HG03064 (cell line): ENCODE results near the gene PCDH17.

Source experiments
- ATAC-seq: cut with Tn5 transposase; IDR thresholded peaks from one replicate; pipeline ENCODE4 v1.9.1; 2021; ENCODE audit warnings: low read depth; ENCODE audit not compliant: unreplicated experiment

The PCDH17 gene, protein sequence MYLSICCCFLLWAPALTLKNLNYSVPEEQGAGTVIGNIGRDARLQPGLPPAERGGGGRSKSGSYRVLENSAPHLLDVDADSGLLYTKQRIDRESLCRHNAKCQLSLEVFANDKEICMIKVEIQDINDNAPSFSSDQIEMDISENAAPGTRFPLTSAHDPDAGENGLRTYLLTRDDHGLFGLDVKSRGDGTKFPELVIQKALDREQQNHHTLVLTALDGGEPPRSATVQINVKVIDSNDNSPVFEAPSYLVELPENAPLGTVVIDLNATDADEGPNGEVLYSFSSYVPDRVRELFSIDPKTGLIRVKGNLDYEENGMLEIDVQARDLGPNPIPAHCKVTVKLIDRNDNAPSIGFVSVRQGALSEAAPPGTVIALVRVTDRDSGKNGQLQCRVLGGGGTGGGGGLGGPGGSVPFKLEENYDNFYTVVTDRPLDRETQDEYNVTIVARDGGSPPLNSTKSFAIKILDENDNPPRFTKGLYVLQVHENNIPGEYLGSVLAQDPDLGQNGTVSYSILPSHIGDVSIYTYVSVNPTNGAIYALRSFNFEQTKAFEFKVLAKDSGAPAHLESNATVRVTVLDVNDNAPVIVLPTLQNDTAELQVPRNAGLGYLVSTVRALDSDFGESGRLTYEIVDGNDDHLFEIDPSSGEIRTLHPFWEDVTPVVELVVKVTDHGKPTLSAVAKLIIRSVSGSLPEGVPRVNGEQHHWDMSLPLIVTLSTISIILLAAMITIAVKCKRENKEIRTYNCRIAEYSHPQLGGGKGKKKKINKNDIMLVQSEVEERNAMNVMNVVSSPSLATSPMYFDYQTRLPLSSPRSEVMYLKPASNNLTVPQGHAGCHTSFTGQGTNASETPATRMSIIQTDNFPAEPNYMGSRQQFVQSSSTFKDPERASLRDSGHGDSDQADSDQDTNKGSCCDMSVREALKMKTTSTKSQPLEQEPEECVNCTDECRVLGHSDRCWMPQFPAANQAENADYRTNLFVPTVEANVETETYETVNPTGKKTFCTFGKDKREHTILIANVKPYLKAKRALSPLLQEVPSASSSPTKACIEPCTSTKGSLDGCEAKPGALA (N-terminal part only)

GRCh38 chr13:57631596-57632275 is at the start of gene PCDH17:
PCDH17 (plus strand) TSS chr13:57631744; CDS start chr13:57632547, 803 bp downstream.
- no peak for ATAC-seq

DNA sequence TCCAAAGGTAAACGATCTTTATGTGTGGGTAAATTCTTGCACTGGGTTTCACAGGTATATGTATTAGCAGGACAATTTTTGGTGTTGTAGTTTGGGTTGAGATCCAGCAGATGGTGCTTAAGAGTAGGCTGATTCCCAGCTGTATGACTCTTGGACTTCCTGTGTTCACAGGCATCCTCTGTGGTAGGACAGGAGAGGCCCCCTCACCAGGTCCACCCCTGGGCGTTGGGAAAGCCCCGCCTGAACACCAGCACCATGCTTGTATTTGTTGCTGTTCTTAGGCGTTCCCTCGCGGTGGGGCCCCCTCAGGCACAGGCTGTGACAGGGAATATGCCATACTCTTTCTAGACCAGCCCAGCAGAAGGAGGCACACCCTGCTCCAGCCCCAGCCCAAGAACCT is 49.5 kb upstream of the PCDH17 start:
- ATAC-seq: no peak

DNA sequence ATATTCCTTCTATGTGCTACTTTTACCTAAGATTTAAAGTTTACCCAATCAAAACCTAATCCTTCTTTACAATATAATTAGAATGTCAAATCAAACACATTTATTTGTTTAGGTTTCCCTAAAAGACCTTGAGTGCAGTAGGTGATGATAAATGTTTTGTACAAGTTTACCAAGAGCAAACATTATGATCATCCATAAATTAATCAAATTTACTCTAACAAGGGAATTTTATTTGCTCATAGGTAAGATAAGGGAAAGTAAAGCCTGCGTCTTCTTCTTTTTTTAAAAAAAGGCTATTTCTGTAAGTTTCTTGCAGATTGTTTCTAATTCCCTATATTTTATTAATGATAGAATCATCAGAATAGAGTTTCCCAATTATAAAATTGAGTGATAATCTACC is 48.0 kb upstream of the PCDH17 start:
- no peak for ATAC-seq

DNA sequence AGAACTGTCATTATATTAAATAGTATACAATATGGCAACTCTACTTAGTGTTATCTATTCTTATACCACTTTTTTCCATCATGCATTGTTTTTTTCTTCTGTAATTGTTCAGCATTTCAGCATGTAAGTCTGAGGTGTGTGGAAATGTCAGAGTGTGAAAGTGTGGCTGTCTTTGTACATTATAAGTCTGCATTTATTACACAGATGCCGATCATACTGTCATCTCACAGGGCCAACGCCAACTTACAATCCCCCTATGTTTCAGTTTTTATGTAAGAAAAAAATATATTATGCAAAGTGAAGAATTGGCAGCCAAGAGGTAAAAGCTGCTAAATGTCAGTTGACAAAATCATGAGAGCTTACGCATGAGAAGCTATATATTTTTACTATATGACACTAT is 42.9 kb upstream of the PCDH17 start:
- no peak for ATAC-seq

DNA sequence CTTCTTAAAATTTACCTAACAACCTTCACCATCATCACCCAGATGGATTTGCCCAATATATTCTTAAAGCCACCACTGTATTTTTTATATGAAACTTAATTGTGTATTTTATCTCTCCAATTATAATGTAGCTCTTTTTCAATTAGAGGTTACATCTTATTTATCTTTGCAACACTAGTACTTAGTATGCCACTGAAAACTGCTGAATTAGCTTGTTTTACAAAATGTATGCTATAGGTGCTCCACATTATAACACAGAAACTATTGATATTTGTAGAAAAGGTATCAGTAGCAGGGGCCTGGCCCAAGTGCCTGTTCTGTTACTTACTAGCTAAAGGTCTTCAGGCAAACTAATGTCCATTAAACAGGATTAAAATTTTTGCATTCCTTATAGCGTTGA is 35.8 kb upstream of the PCDH17 start:
- ATAC-seq: no peak

DNA sequence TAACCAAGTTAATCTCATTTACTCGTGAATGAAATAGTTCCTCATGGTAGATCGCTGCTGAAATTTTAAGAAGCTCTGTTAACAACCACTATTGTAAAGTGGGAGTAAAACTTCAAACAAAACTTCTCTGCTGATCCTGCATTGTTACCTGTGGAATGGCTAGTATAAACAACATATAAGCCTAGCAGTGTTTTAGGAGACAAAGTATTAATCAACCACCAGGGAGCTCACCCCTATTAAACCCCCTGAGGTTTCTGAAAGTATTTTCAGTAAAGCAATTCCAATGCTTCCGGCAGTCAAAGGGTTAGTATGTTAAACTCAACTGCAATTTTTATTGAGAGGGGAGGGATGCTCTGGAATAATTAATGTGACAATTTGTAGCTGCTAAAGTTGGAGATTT is 30.0 kb upstream of the PCDH17 start:
- ATAC-seq: no peak

DNA sequence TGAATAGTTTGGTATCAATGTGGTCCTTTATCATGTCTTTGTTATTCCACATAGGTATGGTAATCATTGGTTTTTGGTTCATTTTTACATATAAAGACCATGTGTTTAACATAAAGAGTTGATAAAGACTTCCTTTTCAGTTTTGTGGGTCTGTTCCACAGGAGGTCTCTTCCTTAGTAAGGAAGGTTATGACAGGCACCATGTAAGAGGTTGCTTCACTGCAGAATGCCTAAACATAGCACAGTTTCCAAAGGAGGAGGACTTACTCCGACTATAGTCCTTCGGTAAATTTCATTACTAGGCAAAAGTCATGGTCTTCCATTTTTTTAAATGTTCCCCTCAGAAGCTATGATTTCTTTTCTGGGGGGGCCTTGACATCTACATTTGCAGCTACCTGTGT is 27.1 kb upstream of the PCDH17 start:
- ATAC-seq: no peak

DNA sequence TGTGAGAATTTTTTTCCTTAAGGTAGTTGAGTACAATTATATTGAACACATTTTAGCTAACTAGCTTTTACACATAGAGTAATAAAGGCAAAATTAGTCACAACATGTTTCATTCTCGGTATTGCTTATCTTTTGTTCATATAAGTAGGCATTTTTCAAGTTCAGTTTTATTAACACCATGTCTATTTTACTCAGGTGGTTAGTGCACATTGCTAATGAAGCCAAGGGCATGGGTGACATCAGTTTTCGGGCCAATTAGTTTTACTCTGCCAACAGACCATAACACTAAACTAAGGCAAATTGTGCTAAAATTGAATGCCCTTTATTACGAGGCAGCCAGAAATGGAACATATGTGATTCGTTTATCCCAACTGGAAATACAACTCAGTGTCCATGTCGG is 19.6 kb upstream of the PCDH17 start:
- ATAC-seq: no peak

DNA sequence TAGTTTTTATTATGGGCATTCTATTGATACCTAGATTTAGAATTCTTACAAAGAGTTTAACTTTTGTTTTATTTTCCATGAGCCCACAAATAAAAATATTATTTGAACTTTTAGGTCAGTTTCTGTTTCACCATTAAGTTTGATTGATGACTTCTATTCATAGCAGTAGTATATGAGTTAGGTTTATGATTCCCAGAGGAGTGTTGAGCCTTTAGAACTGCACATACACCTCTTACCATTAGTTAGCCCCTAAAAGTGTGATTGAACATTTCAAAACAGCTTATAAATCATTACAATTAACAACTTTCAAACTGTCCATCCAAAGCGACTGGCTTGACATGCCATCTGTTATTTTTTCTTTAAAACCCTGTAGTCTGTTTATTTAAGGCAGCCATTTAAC is 19.0 kb upstream of the PCDH17 start:
- no peak for ATAC-seq

GRCh38 chr13:57624565-57625435 is 6.7 kb upstream of the PCDH17 start:
- no peak for ATAC-seq

- no peak for ATAC-seq
Measured at GRCh38 chr13:57627663-57628062, 3.9 kb upstream of the PCDH17 start.

- ATAC-seq: no peak
Measured at GRCh38 chr13:57629391-57629804, 2.1 kb upstream of the PCDH17 start.

DNA sequence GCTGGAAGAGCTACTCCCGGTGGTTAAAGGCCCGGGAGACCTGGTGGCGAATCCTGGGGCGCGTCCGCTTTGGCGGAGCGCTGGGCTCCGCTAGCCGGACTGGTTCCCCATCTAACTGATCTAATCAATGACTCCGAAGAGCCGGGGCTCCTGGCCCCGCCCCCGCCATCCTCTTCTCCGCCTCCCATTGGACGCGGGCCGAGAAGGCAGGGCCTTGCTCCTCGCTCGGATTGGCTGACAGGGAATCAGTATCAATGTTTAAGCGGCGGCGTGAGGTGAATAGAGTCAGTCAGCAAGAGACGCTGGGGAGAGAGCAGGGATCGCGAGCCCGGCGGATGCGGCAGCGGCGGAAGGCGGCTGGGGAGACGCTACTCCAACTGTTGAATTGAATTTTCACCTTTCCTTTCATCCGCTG is 1.7 kb upstream of the PCDH17 start:
- peak; percentile 52 for ATAC-seq

GRCh38 chr13:57630661-57631595 is 616 bp upstream of the PCDH17 start:
- no peak for ATAC-seq

DNA sequence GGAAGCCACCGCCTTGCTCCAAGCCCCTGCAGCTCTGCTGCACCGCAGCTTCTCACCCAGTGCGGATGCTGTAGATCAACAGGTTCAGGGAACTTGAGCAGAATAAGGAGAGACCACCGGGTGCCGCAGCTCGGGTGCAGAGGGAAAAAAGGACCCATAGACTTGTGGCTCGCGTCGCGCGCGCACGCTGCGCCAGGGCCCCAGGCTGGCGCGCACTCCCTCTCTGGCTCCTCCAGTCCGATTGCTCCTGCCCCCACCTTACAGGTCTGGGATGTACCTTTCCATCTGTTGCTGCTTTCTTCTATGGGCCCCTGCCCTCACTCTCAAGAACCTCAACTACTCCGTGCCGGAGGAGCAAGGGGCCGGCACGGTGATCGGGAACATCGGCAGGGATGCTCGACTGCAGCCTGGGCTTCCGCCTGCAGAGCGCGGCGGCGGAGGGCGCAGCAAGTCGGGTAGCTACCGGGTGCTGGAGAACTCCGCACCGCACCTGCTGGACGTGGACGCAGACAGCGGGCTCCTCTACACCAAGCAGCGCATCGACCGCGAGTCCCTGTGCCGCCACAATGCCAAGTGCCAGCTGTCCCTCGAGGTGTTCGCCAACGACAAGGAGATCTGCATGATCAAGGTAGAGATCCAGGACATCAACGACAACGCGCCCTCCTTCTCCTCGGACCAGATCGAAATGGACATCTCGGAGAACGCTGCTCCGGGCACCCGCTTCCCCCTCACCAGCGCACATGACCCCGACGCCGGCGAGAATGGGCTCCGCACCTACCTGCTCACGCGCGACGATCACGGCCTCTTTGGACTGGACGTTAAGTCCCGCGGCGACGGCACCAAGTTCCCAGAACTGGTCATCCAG is 964 bp downstream of the PCDH17 start:
- ATAC-seq: no peak

DNA sequence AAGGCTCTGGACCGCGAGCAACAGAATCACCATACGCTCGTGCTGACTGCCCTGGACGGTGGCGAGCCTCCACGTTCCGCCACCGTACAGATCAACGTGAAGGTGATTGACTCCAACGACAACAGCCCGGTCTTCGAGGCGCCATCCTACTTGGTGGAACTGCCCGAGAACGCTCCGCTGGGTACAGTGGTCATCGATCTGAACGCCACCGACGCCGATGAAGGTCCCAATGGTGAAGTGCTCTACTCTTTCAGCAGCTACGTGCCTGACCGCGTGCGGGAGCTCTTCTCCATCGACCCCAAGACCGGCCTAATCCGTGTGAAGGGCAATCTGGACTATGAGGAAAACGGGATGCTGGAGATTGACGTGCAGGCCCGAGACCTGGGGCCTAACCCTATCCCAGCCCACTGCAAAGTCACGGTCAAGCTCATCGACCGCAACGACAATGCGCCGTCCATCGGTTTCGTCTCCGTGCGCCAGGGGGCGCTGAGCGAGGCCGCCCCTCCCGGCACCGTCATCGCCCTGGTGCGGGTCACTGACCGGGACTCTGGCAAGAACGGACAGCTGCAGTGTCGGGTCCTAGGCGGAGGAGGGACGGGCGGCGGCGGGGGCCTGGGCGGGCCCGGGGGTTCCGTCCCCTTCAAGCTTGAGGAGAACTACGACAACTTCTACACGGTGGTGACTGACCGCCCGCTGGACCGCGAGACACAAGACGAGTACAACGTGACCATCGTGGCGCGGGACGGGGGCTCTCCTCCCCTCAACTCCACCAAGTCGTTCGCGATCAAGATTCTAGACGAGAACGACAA is 1.8 kb downstream of the PCDH17 start:
- no peak for ATAC-seq
